ENCODE measurements around the gene RICTOR.

DNA sequence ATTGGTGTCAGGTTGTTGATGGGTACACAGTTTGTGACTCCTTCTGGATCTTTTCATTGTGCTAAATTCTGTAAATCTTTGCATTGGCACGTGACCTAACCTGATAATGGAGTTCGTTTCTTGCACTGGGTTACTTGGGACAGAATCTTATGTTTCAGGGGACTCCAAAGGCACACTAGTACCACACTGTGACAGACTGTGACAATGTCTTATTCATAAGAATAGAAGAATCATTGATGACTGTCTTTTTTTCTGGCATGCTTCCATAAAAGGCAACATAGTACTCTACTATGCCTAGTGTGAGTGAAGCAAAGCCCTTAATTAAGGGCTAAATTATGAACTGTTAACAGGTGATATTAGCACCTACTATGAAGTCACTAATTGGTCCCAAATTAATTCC lies 35.4 kb upstream of the RICTOR start:
- TF ChIP-seq GATA2 (IDR thresholded peaks at IDR 0.05; ENCODE audit: low read depth, low read length) (no peak), GATA3 (IDR thresholded peaks at IDR 0.05; ENCODE audit: low read depth, low read length) (no peak)
